Ecto neural progenitor cell (in vitro differentiated cells): ENCODE results near the gene GFM2.
"Not testable (repeated sequence)": the region's sequence is repeated elsewhere in the genome, so short reads cannot be mapped to it uniquely, and the experiment has no call there.

Source experiments
- DNase-seq: peaks from one replicate; pipeline ENCODE4 v3.0.0-alpha.2; 2018; ENCODE audit warnings: low spot score

GFM2 gene, protein sequence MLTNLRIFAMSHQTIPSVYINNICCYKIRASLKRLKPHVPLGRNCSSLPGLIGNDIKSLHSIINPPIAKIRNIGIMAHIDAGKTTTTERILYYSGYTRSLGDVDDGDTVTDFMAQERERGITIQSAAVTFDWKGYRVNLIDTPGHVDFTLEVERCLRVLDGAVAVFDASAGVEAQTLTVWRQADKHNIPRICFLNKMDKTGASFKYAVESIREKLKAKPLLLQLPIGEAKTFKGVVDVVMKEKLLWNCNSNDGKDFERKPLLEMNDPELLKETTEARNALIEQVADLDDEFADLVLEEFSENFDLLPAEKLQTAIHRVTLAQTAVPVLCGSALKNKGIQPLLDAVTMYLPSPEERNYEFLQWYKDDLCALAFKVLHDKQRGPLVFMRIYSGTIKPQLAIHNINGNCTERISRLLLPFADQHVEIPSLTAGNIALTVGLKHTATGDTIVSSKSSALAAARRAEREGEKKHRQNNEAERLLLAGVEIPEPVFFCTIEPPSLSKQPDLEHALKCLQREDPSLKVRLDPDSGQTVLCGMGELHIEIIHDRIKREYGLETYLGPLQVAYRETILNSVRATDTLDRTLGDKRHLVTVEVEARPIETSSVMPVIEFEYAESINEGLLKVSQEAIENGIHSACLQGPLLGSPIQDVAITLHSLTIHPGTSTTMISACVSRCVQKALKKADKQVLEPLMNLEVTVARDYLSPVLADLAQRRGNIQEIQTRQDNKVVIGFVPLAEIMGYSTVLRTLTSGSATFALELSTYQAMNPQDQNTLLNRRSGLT

DNA sequence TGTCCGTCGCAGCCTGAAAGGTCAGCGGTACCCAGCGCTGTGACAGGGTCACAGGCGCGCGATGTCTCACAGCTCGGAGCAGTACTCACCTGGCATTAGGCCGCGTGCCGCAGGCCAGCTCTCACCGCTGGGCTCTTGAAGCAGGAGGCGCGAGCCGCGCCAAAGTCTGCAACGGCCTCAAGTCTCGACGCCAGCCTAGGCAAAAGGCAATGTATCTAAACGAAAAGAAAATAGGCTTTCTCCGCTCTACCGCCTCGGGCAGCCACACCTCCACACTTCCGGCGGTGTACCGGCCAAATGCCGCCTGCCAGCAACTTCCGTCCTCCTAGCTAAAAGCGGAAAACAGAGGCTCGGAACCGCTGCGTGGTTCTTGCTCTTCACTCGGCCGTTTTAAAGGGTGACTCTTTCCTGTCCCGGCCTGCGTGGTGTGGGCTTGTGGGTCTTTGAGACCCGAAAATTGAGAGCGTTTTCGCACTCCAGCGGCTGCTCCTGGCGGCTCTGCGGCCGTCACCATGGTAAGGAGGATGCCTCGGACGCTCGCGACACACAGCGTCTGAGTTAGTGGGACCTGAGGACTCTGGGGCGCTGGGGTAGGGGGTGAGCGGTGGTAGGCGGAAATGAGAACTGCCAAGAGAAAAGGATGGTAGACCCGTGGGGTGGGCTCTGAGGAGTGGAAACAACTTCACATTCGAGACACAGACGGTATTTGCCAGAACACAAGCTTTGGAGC lies at the start of gene GFM2, which contains the start of gene NSA2:
Gene GFM2 (minus strand): TSS at position 269 of the 730 bp plus-strand sequence. CDS start 3,375 bp downstream, outside the sequence.
Gene NSA2 (plus strand): TSS at position 401 of the 730 bp plus-strand sequence. CDS start 112 bp downstream, at position 513.
- peak; percentile 93 for DNase-seq

DNA sequence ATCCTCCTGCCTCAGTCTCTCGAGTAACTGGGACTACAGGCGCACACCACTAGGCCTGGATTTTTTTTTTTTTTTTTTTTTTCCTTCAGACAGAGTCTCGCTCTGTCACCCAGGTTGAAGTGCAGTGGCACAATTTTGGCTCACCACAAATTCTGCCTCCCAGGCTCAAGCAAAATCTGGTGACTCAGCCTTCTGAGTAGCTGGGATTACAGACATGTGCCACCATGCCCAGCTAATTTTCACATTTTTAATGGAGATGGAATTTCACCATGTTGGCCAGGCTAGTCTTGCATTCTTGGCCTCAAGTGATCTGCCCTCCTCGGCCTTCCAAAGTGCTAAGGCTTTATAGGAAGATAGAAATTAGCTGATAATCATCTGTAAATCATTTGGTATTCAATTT lies 44.0 kb upstream of the GFM2 start:
- DNase-seq, result no peak

DNA sequence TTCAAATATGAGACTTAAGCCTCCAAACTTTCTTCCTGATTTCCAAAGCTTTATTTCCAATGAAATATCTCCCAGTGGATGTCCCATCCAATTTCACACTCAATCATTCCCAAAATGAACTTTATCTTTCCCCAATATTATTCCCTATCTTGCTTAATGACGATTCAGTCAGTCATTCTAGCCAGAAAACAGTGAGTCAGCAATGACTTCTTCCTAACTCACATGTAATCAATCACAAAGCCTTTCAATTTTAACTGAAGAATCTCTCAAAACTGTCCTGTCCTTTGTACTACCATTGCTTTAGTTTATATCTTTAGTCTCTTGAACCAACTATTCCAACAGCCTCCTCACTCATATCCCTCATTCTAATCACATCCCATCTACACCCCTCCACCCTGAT lies 35.0 kb upstream of the GFM2 start:
- DNase-seq, result no peak

DNA sequence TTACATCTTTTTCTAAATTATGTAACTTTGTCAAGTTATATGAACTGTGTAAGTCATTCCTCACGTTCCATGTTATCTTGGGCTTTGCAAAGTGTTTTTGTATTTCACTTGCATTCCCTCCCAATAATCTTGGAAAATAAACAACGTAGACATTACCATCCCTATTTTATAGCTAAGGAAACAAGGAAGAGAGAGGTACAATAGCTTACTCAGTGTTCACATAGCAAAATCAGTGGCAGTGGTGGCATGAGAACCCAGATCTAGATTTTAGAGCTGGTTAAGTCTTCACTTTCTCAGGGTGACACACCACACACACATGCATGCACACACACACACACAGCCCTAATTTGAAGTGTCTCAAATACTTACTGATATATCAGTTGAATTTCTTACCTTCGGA lies 34.3 kb upstream of the GFM2 start:
- no peak for DNase-seq

DNA sequence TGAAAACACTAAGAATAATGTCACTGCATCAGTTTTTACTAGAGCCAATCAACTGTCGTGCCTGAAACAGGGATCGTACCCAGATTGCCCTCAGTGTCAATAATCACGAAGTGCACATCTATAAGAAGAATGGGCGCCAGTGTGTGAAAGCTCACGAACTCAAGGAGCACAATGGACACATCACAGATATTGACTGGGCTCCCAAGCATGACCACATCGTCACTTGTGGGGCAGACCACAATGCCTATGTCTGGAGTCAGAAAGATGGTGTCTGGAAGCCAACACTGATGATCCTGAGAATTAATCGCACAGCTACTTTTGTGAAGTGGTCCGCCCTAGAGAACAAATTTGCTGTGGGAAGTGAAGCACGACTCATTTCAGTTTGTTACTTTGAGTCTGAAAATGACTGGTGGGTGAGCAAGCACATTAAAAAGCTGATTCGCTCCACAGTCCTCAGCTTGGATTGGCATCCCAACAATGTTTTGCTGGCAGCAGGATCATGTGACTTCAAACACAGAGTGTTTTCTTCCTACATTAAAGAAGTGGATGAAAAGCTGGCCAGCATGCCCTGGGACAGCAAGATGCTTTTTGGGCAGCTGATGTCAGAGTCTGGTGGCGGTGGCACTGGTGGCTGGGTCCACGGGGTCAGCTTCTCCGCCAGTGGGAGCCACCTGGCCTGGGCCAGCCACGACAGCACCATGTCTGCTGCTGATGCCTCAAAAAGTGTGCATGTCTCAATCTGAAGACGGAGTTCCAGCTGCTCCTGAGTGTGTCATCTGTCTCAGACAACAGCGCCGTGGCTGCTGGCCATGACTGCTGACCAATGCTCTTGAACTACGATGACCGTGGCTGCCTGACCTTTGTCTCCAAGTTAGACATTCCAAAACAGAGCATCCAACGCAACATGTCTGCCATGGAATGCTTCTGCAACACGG lies 32.3 kb upstream of the GFM2 start:
- no peak for DNase-seq

DNA sequence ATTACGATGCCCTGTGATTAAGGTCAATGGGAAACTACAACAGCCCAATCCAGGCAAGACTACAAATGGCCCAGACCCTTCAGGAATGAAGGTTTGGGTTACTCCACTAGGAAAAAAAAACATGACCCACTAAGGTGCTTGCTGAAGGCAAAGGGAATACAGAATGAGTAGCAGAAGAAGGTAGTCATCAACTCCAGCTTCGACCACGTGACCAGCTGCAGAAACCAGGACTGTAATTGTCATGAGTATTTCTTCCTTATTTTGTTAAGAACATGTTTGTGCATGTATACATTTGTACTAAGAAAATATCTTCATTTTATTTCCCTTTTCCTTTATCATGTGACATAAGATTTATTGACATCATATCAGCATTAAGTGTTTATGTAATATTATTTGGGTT lies 24.8 kb upstream of the GFM2 start:
- DNase-seq, result not testable (repeated sequence)

DNA sequence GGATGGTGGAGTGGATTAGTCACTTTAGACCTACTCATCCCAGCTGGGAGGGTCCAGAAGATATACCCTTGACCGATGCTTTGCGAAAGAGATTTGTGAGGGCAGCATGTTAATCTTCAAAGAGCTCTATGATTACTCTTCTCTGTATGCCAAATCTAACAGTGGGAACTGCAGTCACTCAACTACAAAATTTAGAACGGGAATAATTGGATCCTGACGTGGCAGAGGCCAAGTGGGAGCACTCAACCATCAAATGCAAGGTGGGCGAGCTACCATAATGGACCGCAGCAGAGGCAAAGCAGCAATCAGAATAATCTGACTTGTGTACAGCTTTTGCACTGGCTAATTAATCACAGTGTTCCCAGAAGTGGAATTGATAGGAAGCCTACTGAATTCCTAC lies 20.5 kb upstream of the GFM2 start:
- no peak for DNase-seq

DNA sequence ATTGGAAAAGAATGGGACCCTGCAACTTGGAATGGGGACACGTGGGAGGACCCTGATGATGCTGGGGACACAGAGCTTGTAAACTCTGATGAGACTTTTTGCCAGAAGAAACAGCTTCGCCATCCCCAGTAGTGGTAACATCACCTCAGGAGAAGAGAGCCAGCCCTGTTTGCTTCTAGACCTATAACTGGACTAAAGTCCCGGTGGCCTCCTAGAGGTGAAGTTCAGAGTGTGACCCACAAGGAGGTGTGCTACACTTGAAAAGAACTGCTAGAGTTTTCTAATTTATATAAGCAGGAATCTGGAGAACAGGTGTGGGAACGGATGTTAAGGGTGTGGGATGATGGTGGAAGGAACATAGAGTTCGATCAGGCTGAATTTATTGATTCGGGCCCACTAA lies 19.9 kb upstream of the GFM2 start:
- no peak for DNase-seq

DNA sequence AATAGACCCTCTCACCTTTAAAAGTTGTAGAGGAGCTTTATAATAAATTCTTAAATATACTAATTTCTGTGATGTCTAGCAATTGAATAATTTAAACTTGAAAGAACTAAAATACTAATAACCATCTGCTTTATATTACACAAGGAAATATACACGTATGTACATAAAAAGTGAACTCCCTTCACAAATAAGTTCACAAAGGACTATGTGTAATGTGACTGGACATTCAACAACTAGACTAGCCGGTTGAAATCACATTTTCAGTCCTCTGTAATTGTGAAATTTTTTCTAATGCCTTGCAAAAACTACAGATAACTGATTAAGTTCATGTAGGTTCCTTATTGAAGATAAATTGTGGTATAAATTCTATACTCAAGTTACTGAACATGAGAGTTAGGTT lies 11.7 kb upstream of the GFM2 start:
- no peak for DNase-seq

DNA sequence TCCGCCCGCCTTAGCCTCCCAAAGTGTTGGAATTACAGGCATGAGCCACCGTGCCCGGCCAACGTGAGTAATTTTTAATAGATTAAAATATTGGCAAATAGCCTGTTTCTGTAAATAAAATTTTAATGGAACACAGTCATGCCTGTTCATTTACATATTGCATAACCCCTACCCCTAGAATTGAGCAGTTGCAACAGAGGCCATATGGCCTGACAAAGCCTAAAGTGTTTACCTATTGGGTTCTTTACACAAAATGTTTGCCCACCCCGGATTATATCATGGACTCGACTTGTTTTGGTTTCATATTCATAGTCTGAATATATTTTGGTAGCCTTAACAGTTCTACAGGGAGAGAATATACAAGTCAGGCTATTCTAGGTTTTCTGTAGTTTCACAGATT lies 5.4 kb upstream of the GFM2 start:
- no peak for DNase-seq

DNA sequence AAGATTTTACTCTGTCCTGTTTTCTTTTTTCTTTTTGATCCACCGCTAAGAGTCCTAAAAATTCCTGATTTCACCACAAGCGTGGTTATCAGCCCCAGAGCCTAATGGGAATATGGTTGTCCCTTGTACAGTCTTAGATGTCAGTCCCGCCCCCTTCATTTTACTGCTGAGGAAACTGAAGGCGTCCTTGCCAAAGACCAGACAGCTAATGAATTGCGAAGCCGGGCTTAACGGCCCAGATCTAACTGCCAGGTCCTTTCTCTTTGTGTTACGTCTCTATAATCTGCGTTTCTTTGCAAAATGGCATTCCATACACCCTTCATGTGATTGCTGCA lies 629 bp upstream of the GFM2 start:
- DNase-seq, result peak; percentile 48

DNA sequence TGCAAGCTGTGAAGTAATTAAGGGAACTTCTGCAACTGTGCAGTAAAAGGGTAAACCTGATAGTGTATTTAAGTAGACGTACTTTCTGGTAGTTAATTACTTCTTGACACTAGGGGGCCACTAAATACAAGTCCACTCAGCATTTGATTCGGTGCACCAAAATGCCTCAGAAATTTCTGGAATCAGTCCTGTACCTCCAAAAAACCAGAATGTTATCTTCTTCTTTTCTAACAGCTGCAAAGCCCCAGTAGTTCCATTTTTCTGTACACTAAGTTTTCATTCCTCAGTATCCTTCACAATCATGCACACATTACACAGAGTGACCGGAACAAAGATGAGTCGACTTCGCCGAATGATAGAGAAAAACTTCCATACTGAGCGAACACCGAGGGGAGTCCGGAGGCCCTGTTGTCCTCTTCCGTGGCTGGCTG lies 484 bp downstream of the GFM2 start:
- no peak for DNase-seq

DNA sequence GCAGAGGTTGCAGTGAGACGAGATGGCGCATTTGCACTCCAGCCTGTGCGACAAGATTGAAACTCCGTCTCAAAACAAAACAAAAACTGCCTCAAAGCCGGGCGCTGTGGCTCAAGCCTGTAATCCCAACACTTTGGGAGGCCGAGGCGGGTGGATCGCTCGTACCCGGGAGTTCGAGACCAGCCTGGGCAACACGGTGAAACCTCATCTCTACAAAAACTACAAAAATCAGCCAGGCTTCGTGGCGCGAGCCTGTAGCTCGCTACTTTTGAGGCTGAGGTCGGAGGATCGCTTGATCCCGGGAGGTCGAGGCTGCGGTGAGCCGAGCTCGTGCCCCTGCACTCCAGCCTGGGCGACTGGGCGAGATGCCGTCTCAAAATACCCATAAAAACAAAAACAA lies 988 bp downstream of the GFM2 start:
- DNase-seq, result no peak

DNA sequence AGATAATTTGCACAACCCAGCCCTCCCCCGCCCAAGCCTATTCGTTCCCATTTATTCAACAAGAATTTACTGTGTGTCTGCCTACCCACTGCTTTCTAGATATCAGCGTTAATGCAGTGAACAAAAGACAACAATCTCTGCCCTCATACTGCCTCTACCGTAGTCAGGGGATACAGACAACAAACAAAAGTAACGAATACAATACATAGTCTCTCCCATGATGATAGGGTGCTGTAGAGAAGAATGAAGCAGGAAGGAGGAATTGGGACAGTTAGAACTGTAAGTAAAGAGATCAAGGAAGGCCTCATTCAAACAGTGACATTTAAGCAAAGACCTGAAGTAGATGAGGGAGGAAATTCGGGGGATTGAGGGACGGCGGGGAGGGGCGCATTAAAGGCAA lies 1.7 kb downstream of the GFM2 start:
- no peak for DNase-seq

DNA sequence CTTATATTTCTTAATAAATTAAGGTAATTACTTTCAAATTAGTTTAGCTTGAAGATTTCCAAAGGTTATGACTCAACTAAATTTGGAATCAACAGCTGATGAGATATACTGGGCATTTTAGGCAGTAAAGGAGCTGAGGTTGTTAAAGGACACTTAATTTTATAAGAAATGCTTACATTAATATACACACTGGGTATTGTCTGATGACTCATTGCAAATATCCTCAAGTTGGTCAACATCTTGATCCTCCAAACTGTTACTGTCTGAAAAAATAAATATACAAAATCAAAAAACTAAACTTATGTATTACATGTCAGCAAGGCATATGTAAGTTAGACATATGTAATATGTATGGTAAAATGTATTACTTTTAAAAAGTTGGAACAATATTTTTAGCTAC lies 3.4 kb downstream of the GFM2 start:
- DNase-seq, result no peak

DNA sequence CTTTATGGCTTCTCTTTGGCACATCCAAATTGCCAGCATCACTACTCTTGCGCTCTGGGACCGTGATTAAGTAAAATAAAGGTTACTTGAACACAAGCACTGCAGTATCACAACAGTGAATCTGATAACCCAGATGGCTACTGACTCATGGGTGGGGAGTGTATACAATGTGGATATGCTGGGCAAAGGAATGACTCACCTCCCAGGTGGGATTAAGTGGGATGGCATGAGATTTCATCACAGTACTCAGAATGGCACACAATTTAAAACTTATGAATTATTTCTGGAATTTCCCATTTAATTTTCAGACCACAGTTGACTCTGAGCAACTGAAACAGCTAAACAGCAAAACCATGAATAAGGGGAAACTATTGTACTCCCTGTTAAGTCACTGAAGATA lies 4.3 kb downstream of the GFM2 start:
- no peak for DNase-seq

DNA sequence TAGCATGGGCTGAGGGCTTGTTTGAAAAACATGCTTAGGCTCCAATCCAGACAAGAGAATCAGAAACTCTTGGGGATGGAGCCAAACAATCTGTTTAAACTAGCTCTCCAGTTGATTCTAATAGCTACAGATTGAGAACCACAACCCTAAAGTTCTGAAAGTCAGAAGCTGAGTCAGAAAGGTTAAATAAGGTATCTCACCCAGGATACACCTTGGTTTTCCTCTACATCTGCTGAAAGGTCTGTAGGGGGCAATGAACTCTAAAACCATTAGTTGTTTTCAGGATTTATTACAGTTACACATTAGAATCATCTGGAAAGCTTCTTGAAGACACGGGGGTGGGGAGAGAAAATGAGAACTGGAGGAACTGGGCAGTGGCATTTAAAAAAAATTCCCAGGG lies 5.7 kb downstream of the GFM2 start:
- DNase-seq, result no peak

DNA sequence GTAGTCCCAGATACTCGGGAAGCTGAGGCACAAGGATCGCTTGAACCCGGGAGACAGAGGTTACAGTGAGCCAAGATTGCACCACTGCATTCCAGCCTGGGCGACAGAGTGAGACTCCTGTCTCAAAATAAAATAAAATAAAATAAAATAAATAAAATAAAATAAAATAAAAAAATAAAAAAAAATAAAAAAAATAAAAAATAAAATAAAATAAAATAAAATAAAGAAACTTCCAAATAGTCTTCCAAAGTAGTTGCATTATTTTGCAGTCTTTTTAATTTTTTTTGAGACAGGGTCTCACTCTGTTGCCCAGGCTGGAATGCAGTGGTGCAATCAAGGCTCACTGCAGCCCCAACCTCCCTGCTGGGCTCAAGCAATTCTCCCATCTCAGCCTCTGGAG lies 18.2 kb downstream of the GFM2 start:
- DNase-seq, result not testable (repeated sequence)

DNA sequence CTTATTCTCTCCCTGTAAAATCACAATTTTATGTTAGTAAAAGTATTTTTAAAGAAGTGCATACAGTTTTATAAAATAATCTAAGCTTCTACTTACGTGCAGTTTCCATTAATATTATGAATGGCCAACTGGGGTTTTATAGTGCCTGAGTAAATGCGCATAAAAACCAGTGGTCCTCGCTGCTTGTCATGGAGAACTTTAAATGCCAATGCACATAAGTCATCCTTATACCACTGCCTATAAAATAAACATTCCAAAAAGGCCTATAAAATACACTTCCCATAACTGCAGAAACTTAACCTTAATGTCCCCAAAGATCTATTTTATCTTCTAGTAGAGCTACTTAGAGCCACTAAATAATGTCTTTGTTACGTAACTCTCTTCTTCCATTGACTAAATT lies 28.5 kb downstream of the GFM2 start:
- DNase-seq, result no peak

DNA sequence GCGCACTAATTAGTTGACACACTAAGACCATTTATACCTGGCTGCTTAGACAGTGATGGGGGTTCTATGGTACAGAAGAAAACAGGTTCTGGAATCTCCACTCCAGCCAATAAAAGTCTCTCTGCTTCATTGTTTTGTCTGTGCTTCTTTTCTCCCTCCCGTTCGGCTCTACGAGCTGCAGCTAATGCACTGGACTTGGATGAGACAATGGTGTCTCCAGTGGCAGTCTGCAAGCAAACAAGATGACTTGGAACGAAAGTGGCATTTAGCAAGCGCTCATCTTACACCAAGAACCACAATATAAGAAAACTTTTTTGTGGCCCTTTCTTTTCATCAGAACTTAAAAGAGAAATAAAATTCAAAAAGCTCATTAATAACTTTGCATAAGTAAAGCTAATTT lies 30.2 kb downstream of the GFM2 start:
- DNase-seq, result no peak

DNA sequence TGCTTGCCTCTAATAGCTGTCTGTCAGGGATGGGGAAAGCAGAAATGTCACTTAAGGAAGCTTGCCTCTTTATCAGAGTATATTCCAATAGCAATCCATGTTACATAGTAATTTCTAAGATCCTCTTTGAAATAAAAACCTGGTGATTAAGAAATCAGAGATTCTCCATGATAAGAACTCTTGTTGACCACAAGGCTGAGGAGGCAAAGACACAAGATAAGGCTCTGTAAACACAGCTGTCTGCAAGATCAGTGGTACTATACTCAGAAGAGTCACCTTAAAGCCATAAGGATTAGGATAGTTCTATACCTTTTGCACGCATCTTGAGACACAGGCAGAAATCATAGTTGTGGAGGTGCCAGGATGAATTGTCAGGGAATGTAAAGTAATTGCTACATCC lies 41.6 kb downstream of the GFM2 start:
- DNase-seq, result no peak

DNA sequence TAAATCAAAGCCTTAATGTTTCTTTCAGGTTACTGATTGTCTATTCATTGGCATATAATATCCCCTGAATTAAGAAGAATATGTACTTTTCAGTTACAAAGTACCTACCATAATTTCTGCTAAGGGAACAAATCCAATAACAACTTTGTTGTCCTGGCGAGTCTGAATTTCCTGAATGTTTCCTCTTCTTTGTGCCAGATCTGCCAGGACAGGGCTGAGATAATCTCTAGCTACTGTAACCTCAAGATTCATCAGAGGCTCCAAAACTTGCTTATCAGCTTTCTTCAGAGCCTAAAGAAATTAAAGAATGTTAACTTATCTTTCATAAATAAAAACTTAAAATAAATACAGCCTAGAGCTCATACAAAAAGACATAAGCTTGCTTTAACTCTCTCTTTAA lies 44.6 kb downstream of the GFM2 start:
- DNase-seq, result no peak
